Neural cell (in vitro differentiated cells): Measurements from ENCODE around the gene VDAC1. TPM values are rescaled to one million over a fixed set of nuclear protein-coding genes. Genes with fewer than 3 reads are reported as not detected.

Experiments used
- H2AFZ ChIP-seq: fragments of 200-600, 300-800 bp; sonication (generic), shearing (Covaris generic); 2 replicates; pipeline ENCODE4 v1.6.0; 2014; ENCODE audit warnings: low read depth, mild to moderate bottlenecking, antibody characterized with exemption, low read length, moderate library complexity
- H3F3A ChIP-seq: fragments of 200-600 bp; shearing (Covaris generic); 2 replicates; pipeline ENCODE4 v1.6.1; 2016; ENCODE audit warnings: mild to moderate bottlenecking, moderate library complexity, mixed read lengths, antibody characterized with exemption, low read length; ENCODE audit not compliant: insufficient read depth, poor library complexity, severe bottlenecking
- H3K27ac ChIP-seq: fragments of 200-600, 300-800 bp; sonication (generic), shearing (Covaris generic); 2 replicates; pipeline ENCODE4 v1.5.1; 2014; ENCODE audit warnings: mild to moderate bottlenecking, low read length, moderate library complexity
- H3K27me3 ChIP-seq: fragments of 300-800, 200-600 bp; sonication (generic), shearing (Covaris generic); 2 replicates; pipeline ENCODE4 v1.6.0; 2014; ENCODE audit warnings: mild to moderate bottlenecking, low read depth, low read length, moderate library complexity; ENCODE audit not compliant: insufficient read depth
- H3K36me3 ChIP-seq: fragments of 300-800, 200-600 bp; sonication (generic), shearing (Covaris generic); 2 replicates; pipeline ENCODE4 v1.5.1; 2014; ENCODE audit warnings: mild to moderate bottlenecking, antibody characterized with exemption, low read length, moderate library complexity; ENCODE audit not compliant: insufficient read depth
- H3K4me2 ChIP-seq: fragments of 300-800, 200-600 bp; sonication (generic), shearing (Covaris generic); 2 replicates; pipeline ENCODE4 v1.6.0; 2014; ENCODE audit warnings: mild to moderate bottlenecking, low read length
- H3K4me3 ChIP-seq: fragments of 300-800, 200-600 bp; sonication (generic), shearing (Covaris generic); 2 replicates; pipeline ENCODE4 v1.5.1; 2014; ENCODE audit warnings: mild to moderate bottlenecking, low read length, moderate library complexity
- H3K79me2 ChIP-seq: fragments of 200-600 bp; shearing (Covaris generic); replicated peaks from 2 replicates; pipeline ENCODE4 v1.6.0; 2014; ENCODE audit warnings: mild to moderate bottlenecking, low read length, moderate library complexity; ENCODE audit not compliant: insufficient read depth
- H3K9ac ChIP-seq: fragments of 300-800, 200-600 bp; sonication (generic), shearing (Covaris generic); 2 replicates; pipeline ENCODE4 v1.6.1; 2016; ENCODE audit warnings: mild to moderate bottlenecking, low read length, mixed read lengths
- H3K9me2 ChIP-seq: fragments of 200-600 bp; shearing (Covaris generic); 2 replicates; pipeline ENCODE4 v1.6.1; 2016; ENCODE audit warnings: mild to moderate bottlenecking, low read length, mixed read lengths; ENCODE audit not compliant: insufficient read depth
- H3K9me3 ChIP-seq: fragments of 200-600, 300-800 bp; sonication (generic), shearing (Covaris generic); 2 replicates; pipeline ENCODE4 v1.6.1; 2016; ENCODE audit warnings: mild to moderate bottlenecking, mixed run types, low read length, moderate library complexity, mixed read lengths
- H4K20me1 ChIP-seq: fragments of 200-600 bp; shearing (Covaris generic); 2 replicates; pipeline ENCODE4 v1.6.1; 2016; ENCODE audit warnings: mild to moderate bottlenecking, mixed run types; ENCODE audit not compliant: insufficient read depth
- EP300 ChIP-seq: fragments of 450-650 bp; conservative IDR thresholded peaks from 2 replicates; pipeline ENCODE4 v1.6.1; 2014; ENCODE audit warnings: antibody characterized with exemption, mild to moderate bottlenecking, moderate library complexity; ENCODE audit not compliant: poor library complexity, severe bottlenecking
- EZH2 ChIP-seq: fragments of 200-600, 300-800 bp; shearing (Covaris generic), sonication (generic); IDR thresholded peaks from 2 replicates; pipeline ENCODE4 v1.6.1; 2014; ENCODE audit warnings: antibody characterized with exemption, low read length, borderline replicate concordance, mild to moderate bottlenecking; ENCODE audit not compliant: insufficient read depth, poor library complexity, severe bottlenecking
- MXI1 ChIP-seq: fragments of 450-650 bp; conservative IDR thresholded peaks from 2 replicates; pipeline ENCODE4 v1.6.1; 2014; ENCODE audit warnings: antibody characterized with exemption, mild to moderate bottlenecking; ENCODE audit not compliant: poor library complexity, severe bottlenecking
- POLR2AphosphoS5 ChIP-seq: IDR thresholded peaks from 2 replicates; pipeline ENCODE4 v1.6.1; 2012
- RAD21 ChIP-seq: fragments of 450-650 bp; conservative IDR thresholded peaks from 2 replicates; pipeline ENCODE4 v1.6.1; 2014; ENCODE audit warnings: antibody characterized with exemption, mild to moderate bottlenecking, moderate library complexity
- SMC3 ChIP-seq: fragments of 450-650 bp; conservative IDR thresholded peaks from 2 replicates; pipeline ENCODE4 v1.6.1; 2014; ENCODE audit warnings: antibody characterized with exemption, mild to moderate bottlenecking, moderate library complexity; ENCODE audit not compliant: poor library complexity
- TAF1 ChIP-seq: IDR thresholded peaks from 2 replicates; pipeline ENCODE4 v1.6.1; 2012; ENCODE audit warnings: low read depth
- polyA plus RNA-seq: library from polyadenylated mRNA; depleted of rRNA; stranded (reverse); fragments of >200 nt; gene quantifications from 2 replicates; pipeline ENCODE4 v1.2.3, GENCODE V29; 2014
- TF ChIP-seq, protein P1 (sequence below): fragments of 450-650 bp; IDR thresholded peaks from 2 replicates; pipeline ENCODE4 v1.5.1; 2014; ENCODE audit warnings: antibody characterized with exemption, mild to moderate bottlenecking, moderate library complexity; ENCODE audit not compliant: poor library complexity, severe bottlenecking
- TF ChIP-seq, protein P2 (sequence below): IDR thresholded peaks from 2 replicates; pipeline ENCODE4 v1.6.1; 2012; ENCODE audit warnings: borderline replicate concordance

The VDAC1 gene
- polyA plus RNA-seq, 1 donor from 2014 or later: 307 TPM

GRCh38 chr5:133953568-133954145 is 51.1 kb downstream of the VDAC1 start:
- no peak overlapping the region for H3K27ac ChIP-seq

DNA sequence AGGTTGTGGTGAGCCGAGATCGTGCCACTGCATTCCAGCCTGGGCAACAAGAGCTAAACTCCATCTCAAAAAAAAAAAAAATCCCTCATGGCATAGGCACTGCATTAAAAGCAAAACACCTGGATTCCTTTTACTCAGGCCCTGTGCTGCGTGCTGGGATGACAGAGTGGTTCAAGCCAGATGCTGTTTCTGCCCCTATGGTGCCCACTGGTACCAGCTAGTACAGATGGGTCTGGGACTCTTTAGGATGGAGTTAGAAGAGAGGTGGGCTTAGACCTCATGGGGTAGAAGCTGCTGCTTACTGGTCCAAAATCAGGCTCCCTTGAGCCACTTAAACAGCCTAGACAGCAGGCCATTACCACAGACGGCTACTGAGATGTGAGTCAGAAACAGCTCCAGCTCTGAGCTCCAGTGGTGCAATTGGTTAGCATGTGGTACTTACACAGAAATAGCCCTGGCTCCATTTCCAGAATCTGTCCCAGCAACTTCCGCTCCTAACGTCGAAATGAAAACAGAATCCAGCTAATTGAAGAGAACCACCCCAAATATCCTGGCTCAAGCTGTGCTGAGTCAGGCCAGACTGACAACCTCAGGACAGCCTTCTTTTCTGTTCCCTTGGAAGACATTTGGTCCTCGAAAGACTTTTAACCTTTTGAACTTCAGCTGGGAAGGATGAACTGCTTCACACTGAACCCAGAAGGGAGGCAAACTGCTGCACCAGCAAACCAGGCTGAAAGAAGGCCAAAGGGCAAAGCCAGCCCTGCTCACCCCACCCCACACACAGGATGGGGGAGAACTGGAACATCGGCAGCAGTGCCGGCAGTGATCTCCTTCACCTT is 51.8 kb downstream of the VDAC1 start:
- no peaks in the 10 kb centered on the region for H3F3A ChIP-seq
- no peaks in the 10 kb centered on the region for H3K27me3 ChIP-seq
- H3K9me3 ChIP-seq: no peaks in the 10 kb centered on the region
- no peaks in the 10 kb centered on the region for H3K79me2 ChIP-seq
- H3K36me3 ChIP-seq: no peaks in the 10 kb centered on the region
- H4K20me1 ChIP-seq: no peaks in the 10 kb centered on the region
- no peak overlapping the region for H3K9ac ChIP-seq
- H3K4me3 ChIP-seq: no peak overlapping the region
- H2AFZ ChIP-seq: no peak overlapping the region
- H3K27ac ChIP-seq: no peak overlapping the region
- no peak overlapping the region for H3K4me2 ChIP-seq
- TF ChIP-seq POLR2AphosphoS5: no peak
- no peak for TF ChIP-seq RAD21
- no peaks in the 10 kb centered on the region for H3K9me2 ChIP-seq

More at GRCh38 chr5:133953568-133954145, 51.1 kb downstream of the VDAC1 start:
- H4K20me1 ChIP-seq: no peaks in the 10 kb centered on the region
- TF ChIP-seq EP300 (no peak), POLR2AphosphoS5 (no peak)
- H3K9ac ChIP-seq: no peak overlapping the region
- H3K36me3 ChIP-seq: no peaks in the 10 kb centered on the region
- no peaks in the 10 kb centered on the region for H3K79me2 ChIP-seq
- no peak overlapping the region for H2AFZ ChIP-seq
- no peak overlapping the region for H3K4me3 ChIP-seq
- no peaks in the 10 kb centered on the region for H3K9me3 ChIP-seq
- H3K4me2 ChIP-seq: no peak overlapping the region
- H3F3A ChIP-seq: no peaks in the 10 kb centered on the region
- no peaks in the 10 kb centered on the region for H3K27me3 ChIP-seq
- H3K9me2 ChIP-seq: no peaks in the 10 kb centered on the region

DNA sequence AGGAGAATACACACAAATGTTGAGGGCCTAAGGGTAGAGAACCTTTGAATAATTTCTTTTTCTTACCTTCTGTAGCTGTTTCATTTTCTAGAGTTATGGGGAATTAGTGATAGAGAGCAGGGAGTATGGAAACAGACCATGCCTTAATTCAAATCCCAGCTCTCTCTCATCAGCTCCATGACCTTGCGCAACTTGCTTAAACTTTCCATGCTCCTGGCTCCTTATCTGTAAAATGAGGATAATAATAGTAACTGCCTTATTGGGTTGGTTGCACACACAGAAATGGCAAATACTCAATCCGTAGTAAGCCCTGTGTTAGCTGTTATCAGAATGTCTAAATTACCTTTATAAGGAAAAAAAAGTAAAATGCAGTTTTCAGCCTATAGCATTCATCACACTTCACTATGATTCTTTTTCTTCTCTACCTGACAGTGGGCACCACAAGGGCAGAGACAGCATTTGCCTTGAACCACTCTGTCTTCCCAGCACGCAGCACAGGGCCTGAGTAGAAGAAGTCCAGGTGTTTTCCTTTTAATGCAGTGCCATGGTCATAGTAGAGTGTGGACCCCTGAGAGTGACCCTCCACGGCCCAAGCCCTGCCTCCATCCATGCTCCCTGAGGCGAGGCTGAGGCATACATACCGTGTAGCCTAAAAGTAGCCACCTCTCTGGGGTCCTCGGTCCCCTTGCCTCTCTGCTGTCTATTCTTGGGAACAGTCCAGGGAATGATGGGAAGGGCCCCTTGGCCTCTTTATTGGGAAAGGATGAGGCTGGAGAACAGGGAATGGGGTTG is 53.8 kb downstream of the VDAC1 start:
- H3K9me2 ChIP-seq: no peaks in the 10 kb centered on the region
- H3K36me3 ChIP-seq: no peaks in the 10 kb centered on the region
- H3K9me3 ChIP-seq: no peaks in the 10 kb centered on the region
- H3F3A ChIP-seq: no peaks in the 10 kb centered on the region
- no peak overlapping the region for H3K4me2 ChIP-seq
- no peak overlapping the region for H3K4me3 ChIP-seq
- no peaks in the 10 kb centered on the region for H3K27me3 ChIP-seq
- no peak overlapping the region for H3K9ac ChIP-seq
- no peak overlapping the region for H2AFZ ChIP-seq
- no peaks in the 10 kb centered on the region for H4K20me1 ChIP-seq
- no peaks in the 10 kb centered on the region for H3K79me2 ChIP-seq
- no peak overlapping the region for H3K27ac ChIP-seq
- no peak for TF ChIP-seq TAF1
- TF ChIP-seq, protein P1, sequence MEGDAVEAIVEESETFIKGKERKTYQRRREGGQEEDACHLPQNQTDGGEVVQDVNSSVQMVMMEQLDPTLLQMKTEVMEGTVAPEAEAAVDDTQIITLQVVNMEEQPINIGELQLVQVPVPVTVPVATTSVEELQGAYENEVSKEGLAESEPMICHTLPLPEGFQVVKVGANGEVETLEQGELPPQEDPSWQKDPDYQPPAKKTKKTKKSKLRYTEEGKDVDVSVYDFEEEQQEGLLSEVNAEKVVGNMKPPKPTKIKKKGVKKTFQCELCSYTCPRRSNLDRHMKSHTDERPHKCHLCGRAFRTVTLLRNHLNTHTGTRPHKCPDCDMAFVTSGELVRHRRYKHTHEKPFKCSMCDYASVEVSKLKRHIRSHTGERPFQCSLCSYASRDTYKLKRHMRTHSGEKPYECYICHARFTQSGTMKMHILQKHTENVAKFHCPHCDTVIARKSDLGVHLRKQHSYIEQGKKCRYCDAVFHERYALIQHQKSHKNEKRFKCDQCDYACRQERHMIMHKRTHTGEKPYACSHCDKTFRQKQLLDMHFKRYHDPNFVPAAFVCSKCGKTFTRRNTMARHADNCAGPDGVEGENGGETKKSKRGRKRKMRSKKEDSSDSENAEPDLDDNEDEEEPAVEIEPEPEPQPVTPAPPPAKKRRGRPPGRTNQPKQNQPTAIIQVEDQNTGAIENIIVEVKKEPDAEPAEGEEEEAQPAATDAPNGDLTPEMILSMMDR: no peak
- TF ChIP-seq EZH2: no peak
- no peak for TF ChIP-seq EP300
- TF ChIP-seq RAD21: no peak
- no peak for TF ChIP-seq SMC3
- TF ChIP-seq MXI1: no peak
- TF ChIP-seq, protein P2, sequence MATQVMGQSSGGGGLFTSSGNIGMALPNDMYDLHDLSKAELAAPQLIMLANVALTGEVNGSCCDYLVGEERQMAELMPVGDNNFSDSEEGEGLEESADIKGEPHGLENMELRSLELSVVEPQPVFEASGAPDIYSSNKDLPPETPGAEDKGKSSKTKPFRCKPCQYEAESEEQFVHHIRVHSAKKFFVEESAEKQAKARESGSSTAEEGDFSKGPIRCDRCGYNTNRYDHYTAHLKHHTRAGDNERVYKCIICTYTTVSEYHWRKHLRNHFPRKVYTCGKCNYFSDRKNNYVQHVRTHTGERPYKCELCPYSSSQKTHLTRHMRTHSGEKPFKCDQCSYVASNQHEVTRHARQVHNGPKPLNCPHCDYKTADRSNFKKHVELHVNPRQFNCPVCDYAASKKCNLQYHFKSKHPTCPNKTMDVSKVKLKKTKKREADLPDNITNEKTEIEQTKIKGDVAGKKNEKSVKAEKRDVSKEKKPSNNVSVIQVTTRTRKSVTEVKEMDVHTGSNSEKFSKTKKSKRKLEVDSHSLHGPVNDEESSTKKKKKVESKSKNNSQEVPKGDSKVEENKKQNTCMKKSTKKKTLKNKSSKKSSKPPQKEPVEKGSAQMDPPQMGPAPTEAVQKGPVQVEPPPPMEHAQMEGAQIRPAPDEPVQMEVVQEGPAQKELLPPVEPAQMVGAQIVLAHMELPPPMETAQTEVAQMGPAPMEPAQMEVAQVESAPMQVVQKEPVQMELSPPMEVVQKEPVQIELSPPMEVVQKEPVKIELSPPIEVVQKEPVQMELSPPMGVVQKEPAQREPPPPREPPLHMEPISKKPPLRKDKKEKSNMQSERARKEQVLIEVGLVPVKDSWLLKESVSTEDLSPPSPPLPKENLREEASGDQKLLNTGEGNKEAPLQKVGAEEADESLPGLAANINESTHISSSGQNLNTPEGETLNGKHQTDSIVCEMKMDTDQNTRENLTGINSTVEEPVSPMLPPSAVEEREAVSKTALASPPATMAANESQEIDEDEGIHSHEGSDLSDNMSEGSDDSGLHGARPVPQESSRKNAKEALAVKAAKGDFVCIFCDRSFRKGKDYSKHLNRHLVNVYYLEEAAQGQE: no peak
- TF ChIP-seq POLR2AphosphoS5: no peak
